KMS-11 (cell line): ENCODE results near the gene FXYD2.

Source experiments
- H2AFZ ChIP-seq: fragments of 200-600 bp; sonication (generic); 2 replicates; pipeline ENCODE4 v1.6.1; 2016; ENCODE audit warnings: antibody characterized with exemption, mixed run types, low read depth
- H3K27ac ChIP-seq: fragments of 200-600 bp; sonication (generic); 2 replicates; pipeline ENCODE4 v1.6.1; 2016; ENCODE audit warnings: mild to moderate bottlenecking, mixed run types
- H3K27me3 ChIP-seq: fragments of 200-600 bp; sonication (generic); 2 replicates; pipeline ENCODE4 v1.6.1; 2017; ENCODE audit warnings: mild to moderate bottlenecking, low read depth, mixed run types, moderate library complexity; ENCODE audit not compliant: insufficient read depth
- H3K36me3 ChIP-seq: fragments of 200-600 bp; sonication (generic); 2 replicates; pipeline ENCODE4 v1.6.1; 2017; ENCODE audit warnings: mild to moderate bottlenecking, mixed run types; ENCODE audit not compliant: insufficient read depth
- H3K4me1 ChIP-seq: fragments of 200-600 bp; sonication (generic); 2 replicates; pipeline ENCODE4 v1.6.1; 2016; ENCODE audit warnings: mild to moderate bottlenecking, low read depth, mixed run types; ENCODE audit not compliant: poor library complexity, severe bottlenecking
- H3K4me2 ChIP-seq: fragments of 200-600 bp; sonication (generic); 2 replicates; pipeline ENCODE4 v1.7.0; 2016; ENCODE audit warnings: mild to moderate bottlenecking, mixed run types
- H3K4me3 ChIP-seq: fragments of 200-600 bp; sonication (generic); IDR thresholded peaks from 2 replicates; pipeline ENCODE4 v1.6.1; 2017; ENCODE audit warnings: low read depth, low read length, mixed read lengths; ENCODE audit not compliant: insufficient read depth
- H3K79me2 ChIP-seq: fragments of 200-600 bp; sonication (generic); 2 replicates; pipeline ENCODE4 v1.6.1; 2016; ENCODE audit warnings: low read depth, mixed run types; ENCODE audit not compliant: insufficient read depth
- H3K9ac ChIP-seq: fragments of 200-600 bp; sonication (generic); 2 replicates; pipeline ENCODE4 v1.6.1; 2016; ENCODE audit warnings: mild to moderate bottlenecking, mixed run types
- H4K20me1 ChIP-seq: fragments of 200-600 bp; sonication (generic); 2 replicates; pipeline ENCODE4 v1.6.1; 2016; ENCODE audit warnings: mild to moderate bottlenecking, mixed run types; ENCODE audit not compliant: insufficient read depth
- CTCF ChIP-seq: fragments of 200-600 bp; sonication (generic); conservative IDR thresholded peaks from 2 replicates; pipeline ENCODE4 v1.6.1; 2017; ENCODE audit warnings: low read depth, mild to moderate bottlenecking, antibody characterized with exemption, low read length, moderate library complexity, mixed read lengths

The FXYD2 gene

GRCh38 chr11:117789241-117789640, 35.3 kb downstream of the FXYD2 start:
- no peaks in the 10 kb centered on the region for H3K4me1 ChIP-seq
- no peaks in the 10 kb centered on the region for H3K79me2 ChIP-seq
- no peak for TF ChIP-seq CTCF
- no peaks in the 10 kb centered on the region for H3K27me3 ChIP-seq
- no peak overlapping the region for H3K9ac ChIP-seq
- H4K20me1 ChIP-seq = no peaks in the 10 kb centered on the region
- no peak overlapping the region for H3K4me3 ChIP-seq
- H3K27ac ChIP-seq = no peak overlapping the region
- no peak overlapping the region for H2AFZ ChIP-seq
- no peak overlapping the region for H3K4me2 ChIP-seq
- H3K36me3 ChIP-seq = no peaks in the 10 kb centered on the region

- H3K9ac ChIP-seq = no peak overlapping the region
- no peaks in the 10 kb centered on the region for H3K4me1 ChIP-seq
- no peaks in the 10 kb centered on the region for H4K20me1 ChIP-seq
- TF ChIP-seq CTCF = no peak
- no peaks in the 10 kb centered on the region for H3K79me2 ChIP-seq
- H3K27me3 ChIP-seq = no peaks in the 10 kb centered on the region
- H3K36me3 ChIP-seq = no peaks in the 10 kb centered on the region
- H3K4me2 ChIP-seq = no peak overlapping the region
- no peak overlapping the region for H3K27ac ChIP-seq
- no peak overlapping the region for H3K4me3 ChIP-seq
- H2AFZ ChIP-seq = no peak overlapping the region
Observed at GRCh38 chr11:117786135-117786870, 38.2 kb downstream of the FXYD2 start.

DNA sequence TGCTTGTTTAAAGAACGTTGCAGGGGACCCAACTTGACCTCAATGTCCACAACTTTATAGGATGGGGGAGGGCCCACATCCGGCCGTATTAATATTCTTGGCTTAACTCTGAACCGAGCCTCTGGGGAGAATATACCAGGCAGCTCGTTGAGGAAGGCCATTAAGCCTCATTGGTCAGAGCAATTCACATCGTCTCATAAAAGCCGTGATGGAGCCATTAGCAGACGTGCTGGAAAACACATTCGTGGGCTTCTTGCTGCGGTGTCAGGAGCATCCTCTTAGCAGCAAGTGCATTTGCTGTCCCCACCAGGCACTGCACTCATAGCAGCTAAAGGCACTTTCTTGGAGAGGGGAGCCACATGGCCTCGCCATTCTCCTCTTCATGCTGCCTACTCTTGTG, 42.4 kb downstream of the FXYD2 start:
- H3K4me1 ChIP-seq = no peaks in the 10 kb centered on the region
- no peaks in the 10 kb centered on the region for H4K20me1 ChIP-seq
- no peak for TF ChIP-seq CTCF
- no peaks in the 10 kb centered on the region for H3K79me2 ChIP-seq
- no peak overlapping the region for H3K27ac ChIP-seq
- no peak overlapping the region for H2AFZ ChIP-seq
- no peaks in the 10 kb centered on the region for H3K27me3 ChIP-seq
- H3K4me2 ChIP-seq = no peak overlapping the region
- no peak overlapping the region for H3K4me3 ChIP-seq
- no peak overlapping the region for H3K9ac ChIP-seq
- H3K36me3 ChIP-seq = no peaks in the 10 kb centered on the region

GRCh38 chr11:117781627-117782026, 42.9 kb downstream of the FXYD2 start:
- no peaks in the 10 kb centered on the region for H3K27me3 ChIP-seq
- H3K9ac ChIP-seq = no peak overlapping the region
- H3K4me3 ChIP-seq = no peak overlapping the region
- H3K27ac ChIP-seq = no peak overlapping the region
- H3K4me2 ChIP-seq = no peak overlapping the region
- H3K79me2 ChIP-seq = no peaks in the 10 kb centered on the region
- no peaks in the 10 kb centered on the region for H3K4me1 ChIP-seq
- H4K20me1 ChIP-seq = no peaks in the 10 kb centered on the region
- H2AFZ ChIP-seq = no peak overlapping the region
- no peaks in the 10 kb centered on the region for H3K36me3 ChIP-seq
- TF ChIP-seq CTCF = no peak
